GM18517 (cell line): Measurements from ENCODE around the gene PLK1.
"Not testable (repeated sequence)": the region's sequence is repeated elsewhere in the genome, so short reads cannot be mapped to it uniquely, and the experiment has no call there.

ENCODE experiments used
- ATAC-seq: cut with Tn5 transposase; IDR thresholded peaks from one replicate; pipeline ENCODE4 v1.9.1; 2021; ENCODE audit warnings: mild to moderate bottlenecking, moderate library complexity; ENCODE audit not compliant: unreplicated experiment

The PLK1 gene

DNA sequence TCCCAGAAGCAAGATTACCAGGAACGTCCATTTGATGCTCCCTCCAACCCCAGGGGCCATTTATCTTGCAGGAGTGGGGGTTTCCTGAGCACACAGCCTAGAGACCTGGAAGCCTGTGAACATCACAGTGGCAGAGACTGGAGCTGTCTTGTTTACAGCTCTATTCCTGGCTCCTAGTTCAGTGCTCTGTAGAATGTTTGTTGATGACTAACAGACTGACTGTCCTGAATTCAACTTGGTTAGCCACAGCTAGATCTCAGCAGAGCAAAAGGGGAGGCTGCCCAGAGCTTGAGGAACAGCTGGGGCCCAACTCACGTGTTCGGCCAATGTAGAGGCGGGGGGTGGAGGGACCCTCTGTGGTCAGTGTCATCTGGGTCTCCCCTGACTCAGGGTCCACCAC lies 27.8 kb downstream of the PLK1 start:
- no peak for ATAC-seq

DNA sequence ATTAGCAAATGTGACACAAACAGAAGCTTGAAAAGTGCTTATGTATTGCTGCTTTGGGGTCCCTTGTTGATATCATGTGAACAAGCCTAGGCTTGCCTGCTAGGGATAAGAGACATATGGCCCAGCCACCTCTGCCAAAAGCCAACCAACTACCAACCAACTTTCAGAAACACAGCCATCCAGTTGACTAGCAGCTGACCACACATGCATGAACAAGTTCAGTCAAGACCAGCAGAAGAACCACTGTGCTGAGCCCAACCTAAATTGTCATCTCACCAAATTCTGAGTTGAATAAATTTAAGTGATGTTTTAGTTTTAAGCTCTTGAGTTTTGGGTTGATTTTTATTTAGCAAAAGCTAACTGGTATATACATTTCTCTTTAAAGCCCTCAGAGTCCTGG lies 30.8 kb downstream of the PLK1 start:
- ATAC-seq, result no peak

DNA sequence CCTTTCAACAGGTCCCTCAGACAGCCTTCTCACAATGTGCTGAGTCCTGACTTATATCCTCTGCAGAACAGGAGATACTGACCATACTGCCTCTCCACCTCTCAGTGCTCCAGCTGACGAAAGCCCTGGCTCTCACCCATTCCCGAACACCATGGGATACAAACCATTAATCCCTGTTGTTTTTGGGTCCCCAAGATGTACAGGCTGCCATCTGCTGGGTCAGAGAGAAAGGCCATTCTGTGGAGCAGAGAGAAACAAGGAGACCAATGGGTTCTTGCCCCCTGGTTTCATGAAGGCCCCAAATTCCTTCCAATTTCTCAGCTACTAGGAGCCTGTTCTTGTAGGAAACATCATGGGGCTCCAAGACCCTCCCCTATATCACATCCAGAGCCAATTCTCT lies 31.3 kb downstream of the PLK1 start:
- ATAC-seq, result no peak

DNA sequence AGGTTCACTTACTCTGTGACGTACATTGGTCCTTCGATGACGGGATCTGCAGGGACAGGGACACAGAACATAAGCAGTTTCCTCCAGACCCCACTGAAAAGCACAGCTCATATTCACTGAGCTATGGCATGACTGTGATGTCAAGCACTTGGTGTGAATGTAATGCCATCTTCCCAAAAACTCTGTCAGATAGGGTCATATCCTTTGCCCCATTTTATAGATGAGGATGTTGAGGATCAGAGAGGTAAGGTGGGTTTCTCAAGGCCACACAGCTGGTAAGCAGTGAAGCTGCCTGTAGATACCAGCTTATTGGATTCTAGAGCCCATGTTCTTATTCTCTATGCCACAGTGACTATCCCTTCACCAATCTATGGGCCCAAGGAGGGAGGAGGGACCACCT lies 31.8 kb downstream of the PLK1 start:
- no peak for ATAC-seq

DNA sequence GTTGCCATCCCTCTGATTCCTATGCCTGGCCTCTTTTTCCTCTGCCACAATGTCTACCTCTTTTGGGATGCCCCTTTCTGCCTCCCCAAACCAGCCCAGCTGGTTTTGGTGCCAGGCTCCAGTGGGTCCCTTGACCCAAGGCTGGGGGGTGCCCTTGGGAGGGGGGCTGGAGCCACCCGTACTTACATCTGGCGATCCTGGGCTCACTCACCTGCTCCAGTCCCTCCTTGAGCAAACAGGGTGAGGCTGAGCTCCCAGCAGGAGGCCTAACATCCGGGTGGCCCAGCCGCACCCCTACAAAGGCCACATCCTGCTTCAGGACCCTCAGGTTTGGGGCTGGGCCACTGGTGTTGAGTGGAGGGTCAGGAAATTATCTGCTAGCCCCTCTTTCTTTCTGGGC lies 33.1 kb downstream of the PLK1 start:
- ATAC-seq, result no peak

DNA sequence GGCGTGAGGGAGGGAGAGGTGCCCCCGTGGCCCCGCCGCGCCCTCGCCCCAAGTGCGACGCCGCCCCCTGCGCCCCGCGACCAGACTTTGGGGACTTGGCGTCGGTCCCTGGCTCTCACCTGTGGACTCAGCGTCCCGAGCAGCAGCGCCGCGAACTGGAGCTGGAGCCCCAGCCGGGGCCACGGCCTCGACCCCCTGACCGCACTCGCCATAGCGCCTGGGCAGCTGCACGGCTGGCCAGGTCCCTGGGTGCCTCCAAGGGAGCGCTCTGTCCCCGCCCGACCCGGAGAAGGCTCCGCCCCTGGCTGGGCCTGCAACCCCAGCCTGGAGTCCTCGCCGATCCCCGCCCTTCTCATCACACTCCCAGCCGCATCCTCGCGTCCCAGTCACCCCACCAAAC lies 34.3 kb downstream of the PLK1 start, which contains the start of gene ERN2:
ERN2 (minus strand) TSS at position 247 of the 400 bp plus-strand sequence; CDS start at position 212, 35 bp downstream.
- no peak for ATAC-seq

DNA sequence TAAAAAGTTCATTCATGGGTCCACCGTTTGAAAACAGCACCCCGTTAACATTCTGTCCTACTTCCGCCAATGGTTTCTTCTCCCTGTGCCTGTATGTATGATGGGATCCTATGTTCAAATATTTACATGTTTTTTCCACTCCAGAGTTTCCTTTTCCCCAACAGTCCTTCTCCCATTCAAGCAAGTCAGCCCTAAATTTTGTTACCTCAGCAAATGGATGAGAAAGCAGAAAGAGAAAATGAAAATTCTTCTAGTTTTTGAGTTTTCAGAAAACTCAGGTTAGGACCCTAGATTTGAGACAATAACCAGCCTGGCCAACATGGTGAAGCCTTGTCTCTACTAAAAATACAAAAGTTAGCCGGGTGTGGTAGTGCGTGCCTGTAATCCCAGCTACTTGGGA lies 37.8 kb downstream of the PLK1 start:
- ATAC-seq, result no peak

DNA sequence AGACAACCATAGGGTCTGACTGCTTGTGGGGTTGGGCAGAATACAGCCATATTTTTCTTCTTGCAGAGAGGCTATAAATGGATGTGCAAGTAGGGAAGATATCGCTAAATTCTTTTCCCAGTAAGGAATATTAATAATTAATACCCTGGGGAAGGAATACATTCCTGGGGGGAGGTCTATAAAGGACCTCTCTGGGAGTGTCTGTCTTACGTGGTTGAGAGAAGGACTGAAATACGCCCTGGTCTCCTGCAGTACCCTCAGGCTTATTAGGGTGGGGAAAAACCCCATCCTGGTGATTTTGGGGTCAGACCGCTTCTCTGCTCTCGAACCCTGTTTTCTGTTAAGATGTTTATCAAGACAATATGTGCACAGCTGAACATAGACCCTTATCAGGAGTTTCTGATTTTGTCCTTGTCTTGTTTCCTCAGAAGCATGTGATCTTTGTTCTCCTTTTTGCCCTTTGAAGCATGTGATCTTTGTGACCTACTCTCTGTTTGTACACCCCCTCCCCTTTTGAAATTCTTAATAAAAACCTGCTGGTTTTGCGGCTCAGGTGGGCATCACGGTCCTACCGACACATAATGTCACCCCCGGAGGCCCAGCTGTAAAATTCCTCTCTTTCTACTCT lies 44.0 kb downstream of the PLK1 start:
- not testable (repeated sequence) for ATAC-seq

DNA sequence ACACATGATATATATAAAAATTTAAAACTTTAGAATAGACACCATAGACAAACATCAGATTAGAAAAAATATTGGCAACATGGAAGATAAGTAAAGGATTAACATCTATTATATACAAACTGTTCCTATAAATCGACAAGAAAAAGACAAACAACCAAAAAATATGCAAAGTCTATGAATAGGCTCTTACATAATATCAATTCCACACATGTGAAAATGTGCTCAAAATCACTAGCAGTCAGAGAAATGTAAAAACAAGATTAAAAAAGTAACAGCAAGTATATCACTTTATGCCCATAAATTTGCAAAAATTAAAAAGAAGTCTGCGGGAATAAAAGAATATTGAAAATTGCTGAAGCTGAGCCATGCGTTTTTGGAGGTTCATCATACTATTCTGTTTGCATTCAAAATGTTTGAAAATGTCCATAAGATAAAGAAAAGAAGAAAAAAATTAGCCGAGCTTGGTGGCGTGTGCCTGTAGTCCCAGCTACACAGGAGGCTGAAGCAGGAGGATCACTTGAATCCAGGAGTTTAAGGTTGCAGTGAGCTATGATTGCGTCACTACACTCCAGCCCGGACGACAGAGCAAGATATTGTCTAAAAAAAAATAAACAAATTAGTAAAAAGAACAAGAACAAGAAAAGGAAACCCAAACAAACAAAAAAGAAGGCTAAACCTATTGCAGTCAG lies 45.6 kb downstream of the PLK1 start:
- no peak for ATAC-seq

DNA sequence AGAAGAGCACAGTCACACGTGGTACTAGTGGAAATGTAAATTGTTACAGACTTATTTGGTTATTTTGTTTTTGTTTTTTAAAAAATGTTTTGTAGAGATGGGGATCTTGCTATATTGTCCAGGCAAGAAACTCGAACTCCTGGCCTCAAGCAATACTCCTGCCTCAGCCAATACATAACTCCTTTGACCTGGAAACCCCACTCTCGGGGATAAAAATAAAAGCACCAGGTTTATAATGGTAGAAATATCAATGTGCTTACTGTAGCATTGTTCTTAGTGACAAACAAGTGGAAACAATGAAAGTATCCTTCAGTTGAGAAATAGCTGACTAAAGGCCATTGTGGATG lies 46.1 kb downstream of the PLK1 start:
- no peak for ATAC-seq

DNA sequence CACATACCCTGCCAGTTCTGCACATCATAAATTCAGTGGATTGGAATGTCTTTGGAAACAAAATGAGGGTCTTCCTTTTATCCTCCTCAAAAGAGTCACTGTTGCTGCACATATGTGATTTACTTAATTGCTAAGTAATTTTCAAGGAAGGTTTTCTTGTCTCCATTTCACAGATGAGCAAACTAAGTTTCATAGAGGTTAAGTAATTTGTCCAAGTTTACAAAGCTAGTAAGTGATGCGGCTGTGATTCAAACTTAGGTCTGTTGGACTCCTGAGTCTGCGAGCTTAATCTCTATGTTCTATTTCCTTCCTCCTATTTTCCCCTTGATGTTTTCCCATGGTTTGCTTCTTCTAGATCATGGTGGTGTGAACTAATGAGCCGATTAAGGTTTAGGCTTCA lies 48.0 kb downstream of the PLK1 start:
- no peak for ATAC-seq

DNA sequence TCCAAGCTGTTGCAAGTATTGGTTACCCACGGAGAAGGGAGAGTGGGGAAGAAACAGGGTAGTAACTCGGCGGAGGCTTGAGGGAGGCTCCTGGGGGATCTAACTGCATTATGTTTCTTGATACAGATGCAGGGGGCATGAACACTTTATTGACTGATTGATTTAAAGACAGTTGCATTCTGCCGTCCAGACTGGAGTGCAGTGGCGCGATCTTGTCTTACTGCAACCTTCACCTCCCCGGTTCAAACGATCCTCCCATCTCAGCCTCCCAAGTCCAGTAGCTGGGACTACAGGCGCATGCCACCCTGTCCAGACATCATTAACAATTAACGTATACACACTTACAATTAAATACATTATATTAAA lies 49.4 kb downstream of the PLK1 start:
- ATAC-seq, result no peak

DNA sequence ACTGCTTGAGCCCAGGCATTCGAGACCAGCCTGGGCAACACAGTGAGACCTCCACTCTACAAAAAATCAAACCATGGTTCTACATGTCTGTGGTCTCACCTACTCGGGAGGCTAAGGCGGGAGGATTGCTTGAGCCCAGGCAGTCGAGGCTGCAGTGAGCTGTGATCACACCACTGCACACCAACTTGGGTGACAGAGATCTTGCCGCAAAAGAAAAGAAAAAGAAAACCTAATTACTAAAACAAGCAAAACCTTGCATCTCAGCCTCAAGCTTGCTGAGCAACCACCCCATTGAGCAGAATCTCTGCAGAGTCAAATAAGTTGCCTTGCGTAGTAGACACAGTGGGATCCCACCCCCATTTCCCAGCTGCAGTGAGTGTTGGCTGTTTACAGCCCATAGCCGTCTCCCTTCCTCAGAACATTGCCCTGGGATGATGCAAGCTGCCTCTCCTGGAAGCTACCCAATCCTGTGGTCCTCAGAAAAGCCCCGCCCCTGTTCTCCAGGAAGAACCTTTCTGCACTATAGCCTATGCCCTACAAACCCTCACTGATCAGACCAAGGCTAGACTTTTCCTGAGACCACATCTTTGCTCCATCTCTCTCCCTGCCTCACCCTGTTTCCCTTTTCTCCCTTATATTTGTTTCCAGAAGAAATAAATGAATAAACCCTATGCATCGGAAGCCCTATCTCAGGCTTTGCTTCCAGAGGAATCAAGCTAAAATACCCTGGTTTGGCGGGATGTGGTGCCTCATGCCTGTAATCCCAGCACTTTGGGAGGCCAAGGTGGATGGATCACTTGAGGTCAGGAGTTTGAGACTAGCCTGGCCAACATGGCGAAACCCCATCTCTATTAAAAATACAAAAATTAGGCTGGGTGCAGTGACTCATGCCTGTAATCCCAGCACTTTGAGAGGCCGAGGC lies 51.1 kb downstream of the PLK1 start:
- ATAC-seq, result no peak

DNA sequence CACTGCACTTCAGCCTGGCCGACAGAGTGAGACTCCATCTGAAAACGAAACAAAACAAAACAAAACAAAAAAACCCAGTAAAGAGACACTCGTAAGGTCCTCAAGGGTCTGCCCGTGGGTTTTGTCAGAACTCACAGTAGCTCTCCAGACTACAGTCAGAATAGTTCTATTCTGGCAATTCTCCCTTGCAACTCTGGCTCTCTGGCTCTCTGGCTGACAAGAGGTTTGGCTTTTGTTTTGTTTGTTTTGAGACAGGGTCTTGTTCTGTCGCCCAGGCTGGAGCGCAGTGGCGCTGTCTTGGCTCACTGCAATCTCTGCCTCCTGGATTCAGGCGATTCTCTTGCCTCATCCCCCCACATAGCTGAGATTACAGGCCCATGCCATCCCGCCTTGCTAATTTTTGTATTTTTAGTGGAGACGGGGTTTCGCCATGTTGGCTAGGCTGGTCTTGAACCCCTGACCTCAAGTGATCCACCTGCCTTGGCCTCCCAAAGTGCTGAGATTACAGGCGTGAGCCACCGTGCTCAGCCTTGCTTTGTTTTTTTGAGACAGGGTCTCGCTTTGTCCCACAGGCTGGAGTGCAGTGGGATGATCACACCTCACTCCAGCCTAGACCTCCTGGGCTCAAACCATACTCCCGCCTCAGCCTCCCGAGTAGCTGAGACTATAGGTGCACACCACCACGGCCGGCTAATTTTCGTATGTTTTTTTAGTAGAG lies 55.6 kb downstream of the PLK1 start:
- no peak for ATAC-seq

DNA sequence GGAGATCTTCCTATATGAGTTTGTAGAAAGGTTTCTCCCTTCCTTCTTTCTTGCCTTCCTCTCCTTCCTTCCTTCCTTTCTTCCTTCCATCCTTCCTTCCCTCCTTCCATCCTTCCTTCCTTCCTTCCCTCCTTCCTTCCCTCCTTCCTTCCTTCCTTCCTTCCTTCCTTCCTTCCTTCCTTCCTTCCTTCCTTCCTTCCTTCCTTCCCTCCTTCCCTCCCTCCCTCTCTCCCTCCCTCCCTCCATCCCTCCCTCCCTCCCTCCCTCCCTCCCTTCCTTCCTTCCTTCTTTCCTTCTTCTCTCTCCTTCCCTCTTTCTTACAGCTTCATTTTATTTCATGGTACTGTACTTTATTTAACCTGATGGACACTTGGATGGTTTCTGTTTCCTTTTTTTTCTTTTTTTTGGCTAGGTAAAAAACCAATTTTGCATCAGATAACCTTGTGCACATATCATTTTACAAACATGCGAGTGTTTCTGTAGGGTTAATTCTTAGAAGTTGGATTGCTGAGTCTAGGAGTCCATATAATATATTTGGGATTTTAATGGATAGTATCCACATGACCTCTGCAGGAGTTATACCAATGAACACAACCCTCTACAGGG lies 58.8 kb downstream of the PLK1 start:
- not testable (repeated sequence) for ATAC-seq

DNA sequence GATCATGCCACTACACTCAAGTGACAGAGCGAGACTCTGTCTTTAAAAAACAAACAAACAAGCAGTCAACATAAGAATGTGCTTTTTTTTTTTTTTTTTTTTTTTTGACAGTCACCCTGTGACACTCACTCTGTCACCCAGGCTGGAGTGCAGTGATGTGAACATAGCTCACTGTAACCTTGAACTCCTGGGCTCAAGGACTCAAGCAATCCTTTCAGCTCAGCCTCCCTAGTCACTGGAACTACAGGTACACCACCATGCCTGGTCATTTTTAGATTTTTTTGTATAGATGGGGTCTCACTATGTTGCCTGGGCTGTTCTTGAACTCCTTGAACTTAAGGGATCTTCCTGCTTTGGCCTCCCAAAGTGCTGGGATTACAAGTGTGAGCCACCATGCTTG lies 60.8 kb downstream of the PLK1 start:
- no peak for ATAC-seq
